ELR (cell line): Measurements from ENCODE around the gene COG1.

Source experiments
- DNase-seq: peaks from one replicate; pipeline ENCODE4 v3.0.0-alpha.2; 2015; ENCODE audit warnings: low read depth

Gene COG1

DNA sequence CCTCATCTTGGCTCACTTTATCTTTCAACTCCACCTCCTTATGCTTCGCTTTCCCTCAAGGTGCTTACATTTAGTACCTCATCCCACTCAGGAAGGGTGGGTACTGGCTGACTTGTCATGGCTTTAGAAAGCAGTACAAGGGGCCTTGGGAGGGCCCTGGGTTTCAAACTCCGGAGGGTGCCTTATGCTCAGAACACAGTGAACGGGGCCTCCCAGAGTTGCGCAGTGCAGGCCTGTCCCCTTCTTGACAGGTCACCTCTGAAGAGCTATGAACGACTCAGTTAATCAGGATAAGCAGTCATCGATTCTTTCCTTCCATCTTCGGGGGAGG, 6.0 kb downstream of the COG1 start:
- no peak for DNase-seq

DNA sequence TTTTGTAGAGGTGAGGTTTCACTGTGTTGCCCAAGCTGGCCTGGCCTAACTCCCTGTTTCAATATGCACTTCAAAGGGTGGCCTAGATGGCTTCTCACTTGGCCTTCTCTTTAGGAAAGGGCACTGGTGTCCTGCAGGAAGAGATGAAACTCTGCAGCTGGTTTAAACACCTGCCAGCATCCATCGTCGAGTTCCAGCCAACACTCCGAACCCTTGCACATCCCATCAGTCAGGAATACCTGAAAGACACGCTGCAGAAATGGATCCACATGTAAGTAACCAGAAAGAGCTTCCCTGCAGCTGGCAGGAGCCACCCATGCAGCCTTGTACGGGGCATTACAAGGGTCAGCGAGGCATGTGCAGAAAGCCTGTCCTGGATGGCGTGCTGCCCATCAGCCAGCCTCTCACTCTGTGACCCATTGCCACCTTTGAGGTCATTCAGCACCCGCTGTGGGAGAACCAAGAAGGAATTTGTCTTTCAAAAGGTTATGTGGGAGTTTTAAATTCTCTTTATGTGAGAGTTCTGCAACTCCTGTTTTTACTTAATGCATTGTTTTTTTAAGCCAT, 7.0 kb downstream of the COG1 start:
- no peak for DNase-seq

- no peak for DNase-seq
Observed at GRCh38 chr17:73200476-73200875, 7.6 kb downstream of the COG1 start.

DNA sequence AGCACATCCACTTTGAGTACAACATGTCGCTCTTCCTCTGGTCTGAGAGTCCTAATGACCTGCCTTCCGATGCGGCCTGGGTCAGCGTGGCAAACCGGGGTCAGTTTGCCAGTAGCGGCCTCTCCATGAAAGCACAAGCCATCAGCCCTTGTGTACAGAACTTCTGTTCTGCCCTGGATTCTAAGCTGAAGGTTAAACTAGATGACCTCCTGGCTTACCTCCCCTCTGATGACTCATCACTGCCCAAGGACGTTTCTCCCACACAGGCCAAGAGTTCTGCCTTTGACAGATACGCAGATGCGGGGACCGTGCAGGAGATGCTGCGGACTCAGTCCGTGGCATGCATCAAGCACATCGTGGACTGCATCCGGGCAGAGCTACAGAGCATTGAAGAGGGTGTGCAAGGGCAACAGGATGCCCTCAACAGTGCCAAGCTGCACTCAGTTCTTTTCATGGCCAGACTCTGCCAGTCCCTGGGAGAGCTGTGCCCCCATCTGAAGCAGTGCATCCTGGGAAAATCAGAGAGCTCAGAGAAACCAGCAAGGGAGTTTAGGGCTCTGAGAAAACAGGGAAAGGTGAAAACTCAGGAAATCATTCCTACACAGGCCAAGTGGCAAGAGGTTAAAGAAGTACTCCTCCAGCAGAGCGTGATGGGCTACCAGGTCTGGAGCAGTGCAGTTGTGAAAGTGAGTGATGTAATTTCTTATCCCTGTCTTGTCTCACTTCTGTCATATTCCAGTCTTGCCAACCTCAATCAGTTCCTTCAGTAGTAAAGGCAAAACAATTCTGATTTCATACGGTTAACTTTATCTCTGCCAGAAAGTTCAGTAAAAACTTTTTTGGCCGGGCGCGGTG, 8.6 kb downstream of the COG1 start:
- peak; percentile 32 for DNase-seq

GRCh38 chr17:73203135-73203787, 10.4 kb downstream of the COG1 start:
- DNase-seq: no peak

DNA sequence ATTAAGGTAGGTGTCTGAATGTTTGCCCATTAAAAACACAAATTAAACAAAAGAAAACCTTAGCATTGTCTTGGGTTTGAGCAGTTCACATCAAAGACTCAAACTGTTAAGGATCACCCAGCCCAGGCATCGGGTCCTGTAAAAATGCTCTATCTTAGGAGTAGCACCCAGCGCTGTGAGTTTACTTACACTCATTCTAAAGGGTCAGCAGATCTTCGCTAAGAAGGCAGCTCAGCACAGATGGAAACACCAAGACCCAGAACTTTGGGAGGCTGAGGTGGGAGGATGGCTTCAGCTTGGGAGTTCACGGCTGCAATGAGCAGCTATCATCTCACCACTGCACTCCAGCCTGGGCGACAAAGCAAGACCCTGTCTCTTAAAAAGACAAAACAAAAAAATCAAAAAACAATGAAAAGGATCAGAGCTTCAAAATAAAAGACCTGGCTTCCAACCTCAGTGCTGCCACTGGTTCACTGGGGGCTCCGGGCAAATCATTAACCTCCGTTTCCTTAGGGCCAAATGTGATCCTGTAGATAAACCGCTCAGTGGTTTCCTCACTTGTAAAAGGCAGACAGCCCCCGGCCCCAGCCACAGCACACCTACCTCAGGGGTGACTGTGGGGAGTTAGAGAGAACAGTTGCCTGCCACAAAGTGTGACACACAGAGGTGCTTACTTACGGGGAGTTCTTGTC, 11.1 kb downstream of the COG1 start:
- no peak for DNase-seq

DNA sequence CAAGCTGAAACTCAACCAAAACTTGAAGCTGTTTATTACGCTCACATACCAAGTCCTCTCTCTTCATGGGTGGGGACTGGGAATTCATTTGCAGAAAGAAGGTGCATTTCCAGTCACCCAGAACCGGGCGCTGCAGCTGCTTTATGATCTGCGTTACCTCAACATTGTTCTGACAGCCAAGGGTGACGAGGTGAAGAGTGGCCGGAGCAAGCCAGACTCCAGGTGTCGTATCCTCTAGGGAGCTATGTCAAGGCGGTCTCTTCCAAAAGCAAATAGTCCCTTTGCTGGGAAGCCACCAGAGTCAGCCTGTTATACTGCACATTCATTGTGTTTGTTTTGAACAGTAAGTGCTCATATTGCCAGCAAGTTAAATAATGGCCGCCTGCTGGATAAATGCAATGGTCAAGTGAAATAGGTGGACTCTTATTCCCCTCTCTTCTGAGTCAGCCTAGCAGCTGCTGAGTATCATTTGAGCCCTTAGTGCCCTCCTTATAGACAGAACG, 12.7 kb downstream of the COG1 start:
- DNase-seq: no peak

DNA sequence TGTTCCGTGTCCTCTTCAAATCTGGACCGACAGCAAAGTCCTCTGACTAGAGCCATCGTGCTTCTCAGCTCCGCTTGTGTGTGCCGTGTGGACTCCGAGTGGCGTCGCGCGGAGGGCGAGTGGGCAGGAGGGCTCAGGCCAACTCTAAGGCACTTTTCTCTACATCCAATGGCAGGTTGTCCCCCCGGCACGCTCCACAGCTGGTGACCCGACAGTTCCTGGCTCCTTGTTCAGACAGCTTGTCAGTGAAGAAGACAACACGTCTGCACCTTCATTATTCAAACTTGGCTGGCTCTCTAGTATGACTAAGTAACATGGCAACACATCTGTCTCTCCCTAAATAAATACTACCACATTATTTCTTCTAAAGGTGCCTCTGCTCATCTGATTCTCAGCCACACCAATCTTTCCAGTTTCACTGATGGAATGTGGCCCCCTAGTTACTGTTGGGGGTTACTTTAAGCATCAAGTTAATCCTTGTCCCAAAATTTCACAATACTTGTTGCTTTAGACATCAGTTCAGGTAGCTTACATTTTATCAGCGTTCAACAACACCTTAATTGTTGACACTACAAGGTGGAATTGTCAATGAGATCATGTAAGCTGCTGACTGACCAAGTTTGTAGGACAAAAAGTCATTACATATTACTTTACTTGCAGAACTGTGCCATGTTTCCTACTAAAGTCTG, 15.4 kb downstream of the COG1 start:
- DNase-seq: no peak

GRCh38 chr17:73209436-73209835, 16.6 kb downstream of the COG1 start:
- no peak for DNase-seq

DNA sequence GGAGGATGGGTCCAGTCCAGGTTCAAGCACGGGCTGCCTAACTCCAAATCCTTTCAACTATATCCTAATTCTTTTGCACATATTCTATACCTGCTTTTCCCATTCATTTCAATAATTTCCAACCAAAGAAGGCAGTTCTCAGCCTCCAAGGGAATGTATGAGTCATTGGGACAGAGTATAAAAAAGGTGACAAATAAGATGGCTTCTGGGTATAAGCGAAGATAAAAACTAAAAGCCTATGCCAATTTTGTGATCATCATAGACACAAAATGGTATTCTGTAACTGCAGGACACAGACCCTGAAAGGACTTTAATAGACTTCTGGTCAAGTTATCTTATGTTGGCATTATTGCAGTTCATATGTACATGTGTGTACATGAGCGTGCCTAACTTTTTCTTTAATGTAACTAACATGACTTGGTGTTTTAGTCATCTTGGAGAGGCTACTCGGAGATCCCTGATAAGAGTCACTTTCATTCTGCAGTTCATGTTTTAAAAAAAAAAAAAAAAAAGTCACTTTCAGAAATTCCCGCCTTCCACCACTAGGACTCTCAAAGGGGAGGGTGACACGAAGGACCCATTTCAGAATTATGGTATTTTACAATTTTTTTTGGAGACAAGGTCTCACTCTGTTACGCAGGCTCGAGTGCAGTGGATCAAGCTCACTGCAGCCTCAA, 17.3 kb downstream of the COG1 start:
- peak; percentile 62 for DNase-seq

DNA sequence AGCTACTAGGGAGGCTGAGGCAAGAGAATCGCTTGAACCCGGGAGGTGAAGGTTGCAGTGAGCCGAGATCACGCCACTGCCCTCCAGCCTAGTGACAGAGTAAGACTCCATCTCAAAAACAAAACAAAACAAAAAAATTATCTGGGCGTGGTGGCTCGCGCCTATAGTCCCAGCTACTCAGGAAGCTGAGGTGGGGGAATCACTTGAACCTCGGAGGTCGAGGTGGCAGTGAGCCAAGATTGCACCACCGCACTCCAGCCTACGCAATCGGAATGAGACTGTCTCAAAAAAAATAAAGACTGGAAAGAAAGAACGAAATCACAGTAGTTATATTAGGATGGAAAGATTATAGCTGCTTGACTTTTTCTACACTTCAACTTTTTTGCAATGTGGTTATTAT, 18.9 kb downstream of the COG1 start:
- no peak for DNase-seq

DNA sequence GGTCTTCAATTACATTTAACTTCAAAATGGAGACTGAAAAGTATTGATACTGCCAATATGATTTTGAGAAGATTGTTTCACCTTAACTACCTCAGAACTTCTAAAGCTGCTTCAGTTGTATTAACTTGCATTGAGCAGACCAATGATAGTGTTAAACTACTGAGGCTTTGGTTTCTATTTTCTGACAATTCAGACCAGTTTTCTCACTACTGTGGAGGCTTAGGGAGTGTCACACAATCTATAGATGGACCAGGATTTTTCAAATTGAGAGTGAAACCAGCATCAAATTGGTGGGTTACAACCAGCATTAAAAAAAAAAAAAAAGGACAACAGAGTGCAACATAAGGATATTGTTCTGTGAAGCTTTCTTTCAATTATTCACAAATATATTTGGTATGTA, 21.2 kb downstream of the COG1 start:
- DNase-seq: no peak

DNA sequence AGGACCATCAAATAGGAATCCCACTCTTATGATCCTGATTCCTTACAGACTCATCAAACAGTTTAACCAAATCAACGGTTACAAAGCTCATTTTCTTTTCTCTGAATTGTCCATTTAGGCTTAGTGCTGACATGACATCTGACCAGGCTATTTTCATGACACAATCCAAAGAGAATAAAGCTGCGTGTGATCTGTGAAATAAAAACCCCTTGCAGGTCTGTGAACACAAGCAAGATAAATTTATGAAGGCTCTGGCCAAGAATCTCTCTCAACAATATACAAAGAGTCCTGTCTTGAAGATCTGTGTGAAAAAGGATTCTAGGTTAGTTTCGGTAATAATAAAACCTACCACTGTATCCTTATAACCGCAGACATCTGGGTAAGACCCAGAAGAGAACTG, 22.0 kb downstream of the COG1 start:
- DNase-seq: no peak

DNA sequence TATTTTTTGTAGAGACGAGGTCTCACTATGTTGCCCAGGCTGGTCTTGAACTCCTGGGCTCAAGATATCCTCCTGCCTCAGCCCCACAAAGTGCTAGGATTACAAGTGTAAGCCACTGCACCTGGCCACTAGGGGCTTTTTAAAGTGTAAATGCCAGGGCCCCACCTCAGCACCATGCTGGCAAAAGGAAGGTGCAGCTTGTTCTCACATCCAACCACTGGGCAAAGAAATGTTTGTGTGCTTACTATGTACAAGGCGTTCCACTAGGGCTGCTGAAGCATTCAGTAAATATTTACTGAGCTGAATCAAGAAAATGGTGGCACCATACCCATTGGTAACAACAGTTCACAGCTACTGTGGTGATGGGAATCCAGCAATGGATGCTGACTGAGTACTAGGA, 22.6 kb downstream of the COG1 start:
- no peak for DNase-seq

DNA sequence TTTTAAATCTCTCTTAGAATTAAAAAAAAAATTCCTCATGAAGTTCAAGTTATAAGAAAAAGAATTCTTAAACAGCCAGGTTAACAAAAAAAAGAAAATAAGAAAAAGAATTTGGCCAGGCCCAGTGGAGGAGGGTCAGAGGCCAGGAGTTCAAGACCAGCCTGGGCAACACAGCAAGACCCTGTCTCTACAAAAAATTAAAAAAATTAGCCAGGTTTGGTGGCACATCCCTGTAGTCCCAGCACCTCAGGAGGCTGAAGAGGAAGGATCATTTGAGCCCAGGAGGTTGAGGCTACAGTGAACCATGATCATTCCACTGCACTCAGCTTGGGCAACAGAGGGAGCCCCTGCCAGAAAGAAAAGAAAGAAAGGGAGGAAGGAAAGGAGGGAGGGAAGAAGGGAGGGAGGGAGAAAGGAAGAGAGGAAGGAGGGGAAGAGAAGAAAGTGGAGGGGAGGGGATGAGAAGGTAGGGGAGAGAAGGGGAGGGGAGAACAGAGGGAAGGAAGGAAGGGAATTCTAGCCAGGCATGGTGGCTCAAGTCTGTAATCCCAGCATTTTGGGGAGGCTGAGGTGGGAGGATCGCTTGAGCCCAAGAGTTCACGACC, 30.9 kb downstream of the COG1 start:
- no peak for DNase-seq

DNA sequence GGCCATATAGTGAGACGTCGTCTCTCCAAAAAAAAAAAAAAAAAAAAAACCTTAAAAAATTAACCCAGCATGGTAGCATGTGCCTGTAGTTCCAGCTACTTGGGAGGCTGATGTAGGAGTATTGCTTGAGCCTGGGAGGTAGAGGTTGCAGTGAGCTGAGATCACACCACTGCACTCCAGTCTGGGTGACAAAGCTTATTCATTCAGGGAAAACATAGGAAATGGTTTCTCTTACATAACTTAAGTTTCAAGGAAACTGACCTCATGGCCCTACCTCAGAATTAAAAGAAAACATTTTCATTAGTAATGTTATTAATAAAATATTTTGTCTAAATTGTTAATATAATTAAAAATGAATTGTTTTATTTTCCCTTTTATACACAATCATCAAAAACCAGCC, 31.4 kb downstream of the COG1 start:
- DNase-seq: no peak

DNA sequence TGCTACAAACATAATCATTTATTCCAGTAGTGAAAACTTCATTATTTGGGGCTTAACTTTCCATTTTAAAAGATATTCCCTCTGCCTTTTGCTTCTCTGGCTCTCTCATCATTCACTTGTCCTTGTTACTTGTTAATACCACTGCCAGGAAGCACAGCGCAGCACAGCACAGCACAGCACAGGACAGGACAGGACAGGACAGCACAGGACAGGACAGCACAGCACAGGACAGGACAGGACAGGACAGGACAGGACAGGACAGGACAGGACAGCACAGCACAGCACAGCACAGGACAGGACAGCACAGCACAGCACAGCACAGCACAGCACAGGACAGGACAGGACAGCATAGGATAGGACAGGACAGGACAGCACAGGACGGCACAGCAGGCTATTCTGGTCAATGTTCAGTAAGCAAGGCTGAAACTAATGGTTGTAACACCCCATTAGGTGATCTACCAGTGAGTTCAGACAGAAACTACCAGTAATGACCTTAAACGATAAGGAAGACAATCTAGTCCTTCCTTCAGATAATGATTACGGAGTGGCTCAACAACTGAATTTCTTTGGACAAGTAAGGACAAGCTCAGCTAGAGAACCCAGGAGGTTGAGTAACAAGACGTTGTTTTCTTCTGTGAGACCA, 31.9 kb downstream of the COG1 start:
- no peak for DNase-seq

GRCh38 chr17:73226556-73227172, 33.8 kb downstream of the COG1 start:
- no peak for DNase-seq

GRCh38 chr17:73227379-73227778, 34.5 kb downstream of the COG1 start:
- DNase-seq: peak; percentile 19

- no peak for DNase-seq
Observed at GRCh38 chr17:73227944-73228343, 35.1 kb downstream of the COG1 start.
